ENCODE data around the gene FXYD5. TPM values are rescaled to one million over a fixed set of nuclear protein-coding genes. Genes with fewer than 3 reads are reported as not detected.

Gene FXYD5
- total and polyA plus RNA-seq, 9 of the 15 experiments (the other 6 are each of a cell fraction or from before 2014, with no cell fraction given), result 104 to 537 (median 174) TPM

- no peak for TF ChIP-seq FOXM1 (IDR thresholded peaks at IDR 0.05; ENCODE audit: low read depth)
- TF ChIP-seq FOXM1 (CRISPR knock-in tag; IDR thresholded peaks at IDR 0.05; ENCODE audit: low read depth), result 0 out of 2 replicates have a peak, but pooled peaks have one; percentile 37
- 0 out of 2 replicates have a peak, but pooled peaks have one; percentile 17 for TF ChIP-seq FOXO4 (CRISPR knock-in tag; IDR thresholded peaks at IDR 0.05)
- TF ChIP-seq ATF2 (CRISPR knock-in tag; IDR thresholded peaks at IDR 0.05), result no peak
- TF ChIP-seq KDM5B (IDR thresholded peaks at IDR 0.05; ENCODE audit: insufficient replicate concordance, low read depth, low read length), result peak; percentile 80
- no peak for TF ChIP-seq USF1 (CRISPR knock-in tag; IDR thresholded peaks at IDR 0.05)
- peak; percentile 62 for TF ChIP-seq SMARCA4 (IDR thresholded peaks at IDR 0.05)
- TF ChIP-seq RBFOX2 (IDR thresholded peaks at IDR 0.05; ENCODE audit: low read depth, low read length), result peak; percentile 94
- no peak for TF ChIP-seq CCAR2 (IDR thresholded peaks at IDR 0.05; ENCODE audit: low read depth, low read length)
- no peak for TF ChIP-seq ZNF512 (tag; IDR thresholded peaks at IDR 0.05)
- TF ChIP-seq ZSCAN29 (IDR thresholded peaks at IDR 0.05), result no peak
- TF ChIP-seq LARP7 (IDR thresholded peaks at IDR 0.05), result peak; percentile 83; the same call in 1 of the 2 replicates
- TF ChIP-seq NR4A1 (CRISPR knock-in tag; IDR thresholded peaks at IDR 0.05), result peak; percentile 67; the same call in 1 of the 2 replicates
- no peak for TF ChIP-seq NR4A1 (tag; IDR thresholded peaks at IDR 0.05)
- no peak for TF ChIP-seq ASH1L (IDR thresholded peaks at IDR 0.05; ENCODE audit: borderline replicate concordance, low read depth, partially characterized antibody)
- TF ChIP-seq BRF1 (IDR thresholded peaks at IDR 0.05; ENCODE audit: borderline replicate concordance, extremely low read depth, insufficient read length), result no peak
- no peak for TF ChIP-seq ZNF224 (CRISPR knock-in tag; IDR thresholded peaks at IDR 0.05)
- no peak for TF ChIP-seq RFX7 (CRISPR knock-in tag; IDR thresholded peaks at IDR 0.05)
- 0 out of 2 replicates have a peak, but pooled peaks have one; percentile 21 for TF ChIP-seq ZBTB33 (CRISPR knock-in tag; IDR thresholded peaks at IDR 0.05)
- no peak for TF ChIP-seq ZNF347 (CRISPR knock-in tag; IDR thresholded peaks at IDR 0.05; ENCODE audit: low read depth)
- peak; percentile 54 for TF ChIP-seq TBP (optimal IDR thresholded peaks at IDR 0.05; ENCODE audit: low read depth, low read length)
Observed at GRCh38 chr19:35154525-35155406, at the start of gene FXYD5 (continued).
